ENCODE results near the gene CACNB4.

CACNB4 gene

GRCh38 chr2:152038441-152038958 is 60.3 kb downstream of the CACNB4 start:
- in situ Hi-C loops (cut with MboI; ENCODE audit: low pct_unique_long_range_greater_than_20kb, low sequenced_read_pairs, unreplicated experiment) = loop anchor here (25.0 kb wide), 1 partner anchor 424 kb away; no protein-coding TSS in a partner anchor
- DNase-seq (ENCODE audit: low spot score) = no peak
- TF ChIP-seq CTCF (IDR thresholded peaks at IDR 0.05; ENCODE audit: extremely low read depth, insufficient read depth, missing control alignments) = no peak

- TF ChIP-seq CTCF (IDR thresholded peaks at IDR 0.05; ENCODE audit: extremely low read depth, insufficient read depth, missing control alignments) = no peak
- in situ Hi-C loops (cut with MboI; ENCODE audit: low pct_unique_long_range_greater_than_20kb, low sequenced_read_pairs, unreplicated experiment) = loop anchor here (25.0 kb wide), 1 partner anchor 424 kb away; no protein-coding TSS in a partner anchor
- DNase-seq (ENCODE audit: low spot score) = no peak
Measured at GRCh38 chr2:152037743-152038435, 61.0 kb downstream of the CACNB4 start.

- peak; percentile 88 for TF ChIP-seq CTCF (IDR thresholded peaks at IDR 0.05; ENCODE audit: extremely low read depth, insufficient read depth, missing control alignments)
- DNase-seq (ENCODE audit: low spot score) = peak; percentile 62
- in situ Hi-C loops (cut with MboI; ENCODE audit: low pct_unique_long_range_greater_than_20kb, low sequenced_read_pairs, unreplicated experiment) = loop anchor here (25.0 kb wide), 1 partner anchor 425 kb away; no protein-coding TSS in a partner anchor
Measured at GRCh38 chr2:152036611-152037469, 62.0 kb downstream of the CACNB4 start.

- TF ChIP-seq CTCF (IDR thresholded peaks at IDR 0.05; ENCODE audit: extremely low read depth, insufficient read depth, missing control alignments) = no peak
- no peak for DNase-seq (ENCODE audit: low spot score)
- in situ Hi-C loops (cut with MboI; ENCODE audit: low pct_unique_long_range_greater_than_20kb, low sequenced_read_pairs, unreplicated experiment) = loop anchor here (5.0 to 25.0 kb wide), 2 partner anchors 428 to 603 kb away; no protein-coding TSS in a partner anchor
Measured at GRCh38 chr2:152034257-152034801, 64.5 kb downstream of the CACNB4 start.

- no peak for TF ChIP-seq CTCF (IDR thresholded peaks at IDR 0.05; ENCODE audit: extremely low read depth, insufficient read depth, missing control alignments)
- no peak for DNase-seq (ENCODE audit: low spot score)
- in situ Hi-C loops (cut with MboI; ENCODE audit: low pct_unique_long_range_greater_than_20kb, low sequenced_read_pairs, unreplicated experiment) = loop anchor here (5.0 to 25.0 kb wide), 2 partner anchors 429 to 604 kb away; no protein-coding TSS in a partner anchor
Measured at GRCh38 chr2:152033011-152033925, 65.6 kb downstream of the CACNB4 start.

Measured in GM13977 (cell line).